OCI-LY3 (cell line): ENCODE results near the gene COL8A2.

ENCODE experiments used
- H2AFZ ChIP-seq: fragments of 200-600, 300-600 bp; shearing (Covaris generic); 2 replicates; pipeline ENCODE4 v1.6.0; 2014; ENCODE audit warnings: antibody characterized with exemption, low read depth, low read length
- H3K27ac ChIP-seq: fragments of 200-600, 300-600 bp; sonication (generic); 2 replicates; pipeline ENCODE4 v1.5.1; 2014; ENCODE audit warnings: mild to moderate bottlenecking, low read length, moderate library complexity, mixed read lengths
- H3K27me3 ChIP-seq: fragments of 200-600, 300-600 bp; sonication (generic); 2 replicates; pipeline ENCODE4 v1.6.1; 2014; ENCODE audit warnings: low read depth, low read length, mixed read lengths
- H3K36me3 ChIP-seq: fragments of 200-600, 300-600 bp; sonication (generic); replicated peaks from 2 replicates; pipeline ENCODE3; 2014; ENCODE audit warnings: low read depth, low read length, mixed read lengths
- H3K4me1 ChIP-seq: fragments of 300-600, 200-600 bp; sonication (generic); 2 replicates; pipeline ENCODE4 v1.6.1; 2014; ENCODE audit warnings: low read length, mixed read lengths
- H3K4me2 ChIP-seq: fragments of 200-600, 300-600 bp; sonication (generic); 2 replicates; pipeline ENCODE4 v1.6.1; 2014; ENCODE audit warnings: low read length, mixed read lengths
- H3K4me3 ChIP-seq: fragments of 300-600, 200-600 bp; sonication (generic); 2 replicates; pipeline ENCODE4 v1.5.1; 2014; ENCODE audit warnings: antibody characterized with exemption, mild to moderate bottlenecking, low read length, moderate library complexity
- H3K79me2 ChIP-seq: fragments of 300-600, 200-600 bp; shearing (Covaris generic); 2 replicates; pipeline ENCODE4 v1.6.1; 2014; ENCODE audit warnings: mild to moderate bottlenecking, low read length, mixed read lengths
- H3K9ac ChIP-seq: fragments of 300-600, 200-600 bp; shearing (Covaris generic); 2 replicates; pipeline ENCODE4 v1.6.0; 2014; ENCODE audit warnings: mild to moderate bottlenecking, low read length, moderate library complexity
- H3K9me3 ChIP-seq: fragments of 200-600, 300-600 bp; shearing (Covaris generic); 2 replicates; pipeline ENCODE4 v1.6.1; 2014; ENCODE audit warnings: low read length, mixed read lengths; ENCODE audit not compliant: insufficient read depth
- H4K20me1 ChIP-seq: fragments of 200-600, 300-600 bp; sonication (generic); 2 replicates; pipeline ENCODE4 v1.6.1; 2016; ENCODE audit warnings: low read length, mixed read lengths; ENCODE audit not compliant: insufficient read depth
- EZH2phosphoT487 ChIP-seq: fragments of 200-600 bp; shearing (Covaris generic); IDR thresholded peaks from 2 replicates; pipeline ENCODE4 v1.6.1; 2018; ENCODE audit warnings: antibody characterized with exemption, mixed run types, low read depth
- TF ChIP-seq, protein P1 (sequence below): fragments of 200-600, 300-600 bp; sonication (generic); IDR thresholded peaks from 2 replicates; pipeline ENCODE4 v1.5.1; 2014; ENCODE audit warnings: antibody characterized with exemption, low read length, low read depth

Gene COL8A2

DNA sequence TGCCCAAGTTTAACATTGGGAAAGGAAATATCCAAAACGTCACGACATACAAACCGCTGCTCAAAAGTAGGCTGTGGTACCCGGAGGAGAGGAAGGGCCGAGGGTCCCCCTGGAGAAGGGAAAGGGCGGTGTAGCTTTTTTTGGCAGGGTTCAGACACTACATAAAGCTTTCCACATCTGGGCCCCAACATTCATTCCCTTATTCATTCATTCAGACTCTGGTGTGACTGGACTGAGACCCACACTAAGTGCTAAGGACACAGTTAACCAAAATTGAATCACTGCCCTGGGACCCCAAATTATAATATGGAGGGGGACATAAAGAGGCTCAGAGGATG, 10.3 kb upstream of the COL8A2 start:
- Histone ChIP-seq H3K4me3 (no peak overlapping the region), H3K36me3 (no peaks in the 10 kb centered on the region), H3K4me2 (no peak overlapping the region), H2AFZ (no peak overlapping the region), H3K27me3 (no peaks in the 10 kb centered on the region), H3K4me1 (no peaks in the 10 kb centered on the region), H3K9ac (no peak overlapping the region), H3K79me2 (0 out of 2 replicates have a peak, but pooled peaks cover 7% of the 10 kb centered on the region), H4K20me1 (no peaks in the 10 kb centered on the region), H3K9me3 (no peaks in the 10 kb centered on the region), H3K27ac (no peak overlapping the region)
- TF ChIP-seq, protein P1, sequence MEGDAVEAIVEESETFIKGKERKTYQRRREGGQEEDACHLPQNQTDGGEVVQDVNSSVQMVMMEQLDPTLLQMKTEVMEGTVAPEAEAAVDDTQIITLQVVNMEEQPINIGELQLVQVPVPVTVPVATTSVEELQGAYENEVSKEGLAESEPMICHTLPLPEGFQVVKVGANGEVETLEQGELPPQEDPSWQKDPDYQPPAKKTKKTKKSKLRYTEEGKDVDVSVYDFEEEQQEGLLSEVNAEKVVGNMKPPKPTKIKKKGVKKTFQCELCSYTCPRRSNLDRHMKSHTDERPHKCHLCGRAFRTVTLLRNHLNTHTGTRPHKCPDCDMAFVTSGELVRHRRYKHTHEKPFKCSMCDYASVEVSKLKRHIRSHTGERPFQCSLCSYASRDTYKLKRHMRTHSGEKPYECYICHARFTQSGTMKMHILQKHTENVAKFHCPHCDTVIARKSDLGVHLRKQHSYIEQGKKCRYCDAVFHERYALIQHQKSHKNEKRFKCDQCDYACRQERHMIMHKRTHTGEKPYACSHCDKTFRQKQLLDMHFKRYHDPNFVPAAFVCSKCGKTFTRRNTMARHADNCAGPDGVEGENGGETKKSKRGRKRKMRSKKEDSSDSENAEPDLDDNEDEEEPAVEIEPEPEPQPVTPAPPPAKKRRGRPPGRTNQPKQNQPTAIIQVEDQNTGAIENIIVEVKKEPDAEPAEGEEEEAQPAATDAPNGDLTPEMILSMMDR, result no peak
- no peak for TF ChIP-seq EZH2phosphoT487

DNA sequence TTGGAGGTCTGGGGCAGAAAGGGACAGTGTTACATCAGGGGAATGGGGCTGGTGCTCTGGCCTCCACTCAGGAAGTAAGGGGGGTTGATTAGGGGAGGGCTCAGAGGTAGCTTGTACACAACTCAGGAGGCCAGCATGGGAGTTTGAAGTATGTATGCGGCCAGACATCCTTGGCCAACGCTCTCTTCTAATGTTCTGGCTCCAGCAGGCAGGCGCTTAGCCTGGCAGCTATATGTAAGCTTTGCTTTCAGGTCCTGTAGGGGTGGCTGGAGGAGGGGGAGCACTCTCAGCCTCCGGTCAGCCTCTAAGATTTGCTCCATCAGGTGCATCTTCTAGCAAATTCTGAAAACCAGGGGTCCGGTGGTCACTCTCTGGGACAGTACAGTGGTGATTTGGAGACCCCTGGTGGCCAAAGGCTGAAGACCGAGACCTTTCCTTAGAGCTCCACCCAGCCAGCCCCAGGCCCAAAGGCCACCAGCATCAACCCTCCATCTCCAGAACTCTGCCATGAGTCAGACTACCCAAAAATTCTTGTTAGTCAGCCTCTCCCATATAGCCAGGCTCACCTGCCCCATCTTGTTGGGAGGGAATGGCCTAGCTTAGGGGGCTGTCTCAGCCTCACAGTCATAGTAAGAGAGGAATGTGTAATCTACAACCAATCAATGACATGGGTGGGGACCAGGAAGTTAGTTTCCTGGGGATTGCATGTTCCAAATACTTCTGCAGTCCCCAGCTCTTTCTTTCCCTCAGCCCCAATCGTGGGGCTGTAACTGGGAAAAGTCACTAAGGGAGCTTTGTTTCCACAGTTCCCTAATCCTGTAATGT, 9.7 kb upstream of the COL8A2 start:
- Histone ChIP-seq H3K4me3 (no peak overlapping the region), H3K79me2 (0 out of 2 replicates have a peak, but pooled peaks cover 2% of the 10 kb centered on the region), H3K9ac (no peak overlapping the region), H3K4me2 (no peak overlapping the region), H4K20me1 (no peaks in the 10 kb centered on the region), H2AFZ (no peak overlapping the region), H3K27me3 (no peaks in the 10 kb centered on the region), H3K27ac (no peak overlapping the region), H3K36me3 (no peaks in the 10 kb centered on the region), H3K9me3 (no peaks in the 10 kb centered on the region), H3K4me1 (no peaks in the 10 kb centered on the region)
- no peak for TF ChIP-seq EZH2phosphoT487
- TF ChIP-seq, protein P1, result peak; percentile 66

DNA sequence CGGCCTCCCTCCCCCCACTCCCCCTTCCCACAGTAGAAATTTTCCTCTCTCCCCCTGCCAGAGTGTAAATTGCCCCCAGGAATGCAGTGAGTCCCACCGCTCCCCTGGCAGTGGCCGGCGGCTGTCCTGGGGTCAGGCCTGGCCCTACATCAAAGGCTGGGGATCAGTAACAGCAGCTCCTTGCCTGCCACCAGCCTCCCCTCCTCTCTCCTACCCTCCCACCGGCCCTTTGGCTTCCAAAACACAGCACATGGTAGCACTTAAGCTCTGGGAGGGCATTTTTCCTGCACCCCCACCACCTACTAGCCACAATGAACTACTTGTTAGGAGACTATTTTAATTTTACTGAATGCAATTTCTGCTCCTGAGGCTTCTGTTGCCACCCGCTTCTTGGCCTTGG, 9.0 kb upstream of the COL8A2 start:
- no peak for TF ChIP-seq EZH2phosphoT487
- TF ChIP-seq, protein P1, result no peak
- H3K27ac ChIP-seq, result no peak overlapping the region

DNA sequence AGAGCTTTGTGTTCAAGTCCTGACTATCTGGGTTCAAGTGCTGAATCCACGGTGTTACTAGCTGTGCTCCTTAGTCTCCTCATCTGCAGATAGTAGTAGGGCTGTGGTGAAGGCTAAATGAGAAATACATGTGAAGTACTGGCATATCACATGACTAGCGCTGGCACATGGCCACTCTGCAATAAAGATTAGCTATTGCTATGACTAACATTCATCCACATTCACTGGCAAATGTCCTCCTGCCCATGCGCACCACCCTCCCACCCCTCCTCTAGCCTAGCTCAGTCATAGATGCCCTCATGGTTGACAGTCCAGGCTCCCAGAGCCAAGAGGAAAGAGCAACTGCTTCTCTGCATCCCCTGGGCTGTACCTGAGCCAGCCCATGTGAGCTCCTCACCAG, 8.5 kb upstream of the COL8A2 start:
- H2AFZ ChIP-seq, result no peak overlapping the region
- H3K27me3 ChIP-seq, result no peaks in the 10 kb centered on the region
- no peaks in the 10 kb centered on the region for H3K79me2 ChIP-seq
- no peak overlapping the region for H3K4me3 ChIP-seq
- no peaks in the 10 kb centered on the region for H3K4me1 ChIP-seq
- TF ChIP-seq, protein P1, result no peak
- no peak for TF ChIP-seq EZH2phosphoT487
- no peaks in the 10 kb centered on the region for H3K9me3 ChIP-seq
- no peak overlapping the region for H3K4me2 ChIP-seq
- no peaks in the 10 kb centered on the region for H4K20me1 ChIP-seq
- no peaks in the 10 kb centered on the region for H3K36me3 ChIP-seq
- H3K27ac ChIP-seq, result no peak overlapping the region
- H3K9ac ChIP-seq, result no peak overlapping the region

More for the DNA sequence above, 9.0 kb upstream of the COL8A2 start:
- no peaks in the 10 kb centered on the region for H4K20me1 ChIP-seq
- no peak overlapping the region for H3K4me3 ChIP-seq
- no peak overlapping the region for H3K4me2 ChIP-seq
- H2AFZ ChIP-seq, result no peak overlapping the region
- H3K4me1 ChIP-seq, result no peaks in the 10 kb centered on the region
- no peaks in the 10 kb centered on the region for H3K9me3 ChIP-seq
- no peaks in the 10 kb centered on the region for H3K27me3 ChIP-seq
- H3K79me2 ChIP-seq, result no peaks in the 10 kb centered on the region
- H3K9ac ChIP-seq, result no peak overlapping the region
- H3K36me3 ChIP-seq, result no peaks in the 10 kb centered on the region
